ENCODE results near the gene NEURL3.

DNA sequence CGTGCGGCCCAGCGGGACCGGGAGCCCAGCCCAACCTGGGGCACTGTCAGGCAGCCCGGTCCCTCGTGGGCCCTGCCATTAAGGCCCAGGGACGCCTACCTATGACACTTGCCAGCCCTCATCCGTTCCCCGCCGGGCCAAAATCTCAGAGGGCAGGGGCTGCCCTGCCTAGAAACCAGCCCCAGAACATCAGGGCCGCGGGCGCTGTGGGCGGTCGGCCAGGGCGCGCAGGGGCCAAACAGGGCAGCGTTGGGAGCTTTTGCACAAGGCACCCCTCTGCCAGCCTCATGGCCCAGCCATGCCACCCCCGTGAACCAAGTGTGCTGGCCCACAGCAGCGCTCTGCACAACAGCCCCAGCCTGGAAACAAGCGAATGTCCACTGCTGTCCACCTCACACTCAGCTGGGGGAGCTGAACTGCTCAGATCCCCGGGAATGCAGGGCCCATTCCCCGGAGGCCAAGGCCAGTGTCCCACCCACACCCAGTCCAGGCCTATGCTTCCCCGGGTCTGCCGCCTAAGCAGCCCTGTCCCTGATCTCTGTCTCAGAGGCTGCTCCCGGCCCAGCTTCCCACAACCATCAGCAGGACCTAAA, 3.5 kb upstream of the NEURL3 start:
- TF ChIP-seq POLR2A (IDR thresholded peaks at IDR 0.05): no peak
- TF ChIP-seq CTCF (IDR thresholded peaks at IDR 0.05): no peak
- no peak for TF ChIP-seq POLR2AphosphoS5 (IDR thresholded peaks at IDR 0.05)

Measured in gastroesophageal sphincter (tissue), 3 donors.